Transverse colon (tissue), 4 donors: ENCODE data around the gene GAS2L1.

Experiments
- CTCF ChIP-seq, 5 experiments: fragments of 200-600 bp in 3 of 5; fragments of 450-650 bp in 2 of 5; sonication (generic) in 3 of 5; IDR thresholded peaks; 1 replicate in 2 of 5; 2 replicates in 3 of 5; pipeline ENCODE4 v1.5.1; 2016 to 2017; ENCODE audit warnings: antibody characterized with exemption in 5 of 5, inconsistent platforms in 3 of 5, mild to moderate bottlenecking in 2 of 5, moderate library complexity in 1 of 5
- EP300 ChIP-seq: sonication (generic); formaldehyde crosslinking; IDR thresholded peaks from one replicate; pipeline ENCODE4 v1.6.1; 2017; ENCODE audit warnings: antibody characterized with exemption, low read depth
- POLR2AphosphoS5 ChIP-seq, 3 donors: sonication (generic); formaldehyde crosslinking; IDR thresholded peaks; one replicate each; pipeline ENCODE4 v1.6.1; 2016; ENCODE audit warnings: antibody characterized with exemption in 3 of 3

- TF ChIP-seq CTCF (IDR thresholded peaks at IDR 0.05) (no peak), POLR2AphosphoS5 (IDR thresholded peaks at IDR 0.05) (no peak), EP300 (no peak)
Observed at GRCh38 chr22:29312218-29313125, 6.0 kb downstream of the GAS2L1 start.
